Endodermal cell (in vitro differentiated cells): ENCODE measurements around the gene CDCA8. TPM values are rescaled to one million over a fixed set of nuclear protein-coding genes. Genes with fewer than 3 reads are reported as not detected.

Experiments
- DNase-seq: peaks from one replicate; pipeline ENCODE4 v3.0.0-alpha.2; 2017
- H3K27ac ChIP-seq: 2 replicates; pipeline ENCODE4 v1.5.1; 2013; ENCODE audit warnings: mild to moderate bottlenecking, low read depth, low read length, moderate library complexity
- H3K27me3 ChIP-seq: 2 replicates; pipeline ENCODE4 v1.6.1; 2013; ENCODE audit warnings: mild to moderate bottlenecking, low read length, moderate library complexity; ENCODE audit not compliant: insufficient read depth, control insufficient read depth, poor library complexity, severe bottlenecking
- H3K36me3 ChIP-seq: 2 replicates; pipeline ENCODE4 v1.7.0; 2013; ENCODE audit warnings: mild to moderate bottlenecking, low read length, moderate library complexity; ENCODE audit not compliant: control insufficient read depth, insufficient read depth
- H3K4me1 ChIP-seq: one replicate; pipeline ENCODE4 v1.7.0; 2013; ENCODE audit warnings: low read length; ENCODE audit not compliant: control insufficient read depth, insufficient read depth
- H3K4me3 ChIP-seq: 2 replicates; pipeline ENCODE4 v1.5.1; 2013; ENCODE audit warnings: mild to moderate bottlenecking, low read length, moderate library complexity
- H3K9ac ChIP-seq: 2 replicates; pipeline ENCODE4 v1.6.1; 2013; ENCODE audit warnings: mild to moderate bottlenecking, low read length, moderate library complexity; ENCODE audit not compliant: poor library complexity, severe bottlenecking; ENCODE audit errors: extremely low read depth
- H3K9me3 ChIP-seq: 2 replicates; pipeline ENCODE4 v1.6.1; 2013; ENCODE audit warnings: mild to moderate bottlenecking, low read length, moderate library complexity; ENCODE audit not compliant: control insufficient read depth
- H3K27ac Mint-ChIP-seq: 2 replicates; pipeline ENCODE4 v1.8.0; 2020; ENCODE audit warnings: mixed read lengths
- H3K27me3 Mint-ChIP-seq: 2 replicates; pipeline ENCODE4 v1.8.0; 2021; ENCODE audit warnings: mild to moderate bottlenecking, mixed read lengths; ENCODE audit not compliant: insufficient read depth
- H3K36me3 Mint-ChIP-seq: 2 replicates; pipeline ENCODE4 v1.8.0; 2020; ENCODE audit warnings: low read depth, mixed read lengths
- H3K4me1 Mint-ChIP-seq: 2 replicates; pipeline ENCODE4 v1.8.0; 2020; ENCODE audit warnings: mixed read lengths
- H3K4me3 Mint-ChIP-seq: 2 replicates; pipeline ENCODE4 v1.8.0; 2020; ENCODE audit warnings: mild to moderate bottlenecking, moderate library complexity, mixed read lengths
- H3K9me3 Mint-ChIP-seq: 2 replicates; pipeline ENCODE4 v1.8.0; 2020; ENCODE audit warnings: mild to moderate bottlenecking, mixed read lengths
- CTCF ChIP-seq: fragments of 200-600 bp; sonication (generic); conservative IDR thresholded peaks from 2 replicates; pipeline ENCODE4 v1.5.0; 2021; ENCODE audit warnings: antibody characterized with exemption, mild to moderate bottlenecking
- WGBS, 2 experiments: methylation state at CpG; one replicate each; pipeline versions ENCODE4 v1.1.5 to v1.1.7; 2013; ENCODE audit warnings: missing lambda C conversion rate in 2 of 2, mixed read lengths in 1 of 2; ENCODE audit not compliant: insufficient coverage in 1 of 2, insufficient read length in 1 of 2; 5-methylcytosine and 5-hydroxymethylcytosine counted together
- total RNA-seq, 2 donors: library from RNA; stranded (reverse); fragmentation: NEBNext Ultra II Directional in 1 of 2; extraction: Animal tissue kit (Norgen Biotek cat#: 25700) in 1 of 2; gene quantifications; 2 replicates in 1 of 2; 3 replicates in 1 of 2; pipeline ENCODE4 v1.2.1, GENCODE V29; 2021

The CDCA8 gene
- total RNA-seq, 2 donors from 2014 or later: 27.7 to 49.7 TPM

DNA sequence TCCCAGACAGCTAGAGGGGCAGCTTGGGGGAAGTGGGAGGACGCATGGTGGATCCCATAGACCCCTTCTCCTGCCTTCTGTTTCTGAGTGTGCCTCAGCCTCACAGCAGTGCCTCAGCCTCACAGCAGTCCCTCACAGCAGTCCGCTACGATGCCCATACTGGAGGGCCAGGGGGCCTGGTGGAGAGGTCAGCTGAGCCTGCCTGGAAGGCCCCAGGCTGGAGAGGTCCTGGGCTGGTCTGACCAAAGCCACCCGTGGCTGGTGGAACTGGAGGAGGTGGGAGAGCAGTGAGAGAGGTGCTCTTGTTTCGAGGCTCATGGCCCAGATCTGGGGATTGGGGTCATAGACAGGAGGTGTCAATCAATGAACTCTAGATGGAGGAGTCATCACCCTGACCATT is 41.6 kb upstream of the CDCA8 start:
- no peak overlapping the region for H3K4me3 Mint-ChIP-seq
- 87 to 92% methylated on average over 4 to 5 of the region's 5 CpGs for WGBS, 2 experiments
- no peak for DNase-seq
- no peaks in the 10 kb centered on the region for H3K36me3 Mint-ChIP-seq
- no peak overlapping the region for H3K27ac Mint-ChIP-seq
- Histone ChIP-seq H3K4me3 (no peak overlapping the region), H3K27ac (no peak overlapping the region), H3K27me3 (peaks cover 93% of the 10 kb centered on the region), H3K9me3 (no peaks in the 10 kb centered on the region), H3K4me1 (no peaks in the 10 kb centered on the region), H3K36me3 (no peaks in the 10 kb centered on the region), H3K9ac (no peak overlapping the region)
- peaks cover 85% of the 10 kb centered on the region for H3K27me3 Mint-ChIP-seq
- no peak for TF ChIP-seq CTCF
- peaks cover 6% of the 10 kb centered on the region for H3K4me1 Mint-ChIP-seq
- no peaks in the 10 kb centered on the region for H3K9me3 Mint-ChIP-seq

- Mint-ChIP-seq H3K9me3 (no peaks in the 10 kb centered on the region), H3K27me3 (peaks cover 87% of the 10 kb centered on the region), H3K27ac (no peak overlapping the region), H3K4me1 (peaks cover 10% of the 10 kb centered on the region), H3K4me3 (no peak overlapping the region), H3K36me3 (no peaks in the 10 kb centered on the region)
- no peaks in the 10 kb centered on the region for H3K9me3 ChIP-seq
- H3K27ac ChIP-seq: no peak overlapping the region
- H3K4me3 ChIP-seq: no peak overlapping the region
- DNase-seq: no peak
- no peaks in the 10 kb centered on the region for H3K36me3 ChIP-seq
- no peak for TF ChIP-seq CTCF
- no peaks in the 10 kb centered on the region for H3K4me1 ChIP-seq
- peaks cover 93% of the 10 kb centered on the region for H3K27me3 ChIP-seq
- WGBS, 2 experiments: 86 to 92% methylated on average over 6 to 10 of the region's 10 CpGs
- H3K9ac ChIP-seq: no peak overlapping the region
These were observed 40.5 kb upstream of the CDCA8 start for GRCh38 chr1:37651803-37652202.

DNA sequence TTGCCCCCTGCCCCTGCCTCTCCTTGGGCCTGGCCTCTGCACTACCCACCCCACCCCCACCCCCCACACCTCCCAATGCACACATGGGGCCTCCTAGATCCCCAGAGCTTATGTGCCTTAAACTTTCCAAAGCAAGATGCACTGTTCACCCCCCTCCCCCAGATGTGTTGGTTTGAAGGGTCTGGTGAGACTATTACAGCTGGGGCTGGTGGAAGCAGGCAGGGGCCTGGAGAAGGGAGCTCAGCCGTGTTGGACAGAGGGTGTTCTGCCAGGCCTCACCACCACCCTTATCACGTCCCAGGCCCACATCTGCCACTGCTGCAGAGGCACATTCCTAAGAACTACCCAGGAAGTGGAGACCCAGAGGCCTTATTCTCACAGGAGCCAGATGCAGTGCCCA is 39.3 kb upstream of the CDCA8 start:
- no peak overlapping the region for H3K4me3 Mint-ChIP-seq
- H3K4me1 ChIP-seq: no peaks in the 10 kb centered on the region
- no peak overlapping the region for H3K27ac ChIP-seq
- no peaks in the 10 kb centered on the region for H3K9me3 Mint-ChIP-seq
- DNase-seq: no peak
- no peaks in the 10 kb centered on the region for H3K9me3 ChIP-seq
- no peaks in the 10 kb centered on the region for H3K36me3 Mint-ChIP-seq
- H3K4me3 ChIP-seq: no peak overlapping the region
- peaks cover 10% of the 10 kb centered on the region for H3K4me1 Mint-ChIP-seq
- H3K27me3 ChIP-seq: peaks cover 95% of the 10 kb centered on the region
- H3K9ac ChIP-seq: no peak overlapping the region
- no peak overlapping the region for H3K27ac Mint-ChIP-seq
- peaks cover 89% of the 10 kb centered on the region for H3K27me3 Mint-ChIP-seq
- no peaks in the 10 kb centered on the region for H3K36me3 ChIP-seq
- no peak for TF ChIP-seq CTCF
- WGBS, 2 experiments: 90% methylated on average over 2 of the region's 2 CpGs; no CpG with 5 or more reads in 1 of the 2 experiments
